CD4-positive, alpha-beta T cell treated with Interleukin-6 at 100 ng/mL for 8 hours (primary cell): Measurements from ENCODE around the gene OSBPL8.

ENCODE experiments used
- DNase-seq: peaks from one replicate; pipeline ENCODE4 v3.0.0-alpha.2; 2020; ENCODE audit warnings: mixed read lengths, low spot score

Gene OSBPL8

DNA sequence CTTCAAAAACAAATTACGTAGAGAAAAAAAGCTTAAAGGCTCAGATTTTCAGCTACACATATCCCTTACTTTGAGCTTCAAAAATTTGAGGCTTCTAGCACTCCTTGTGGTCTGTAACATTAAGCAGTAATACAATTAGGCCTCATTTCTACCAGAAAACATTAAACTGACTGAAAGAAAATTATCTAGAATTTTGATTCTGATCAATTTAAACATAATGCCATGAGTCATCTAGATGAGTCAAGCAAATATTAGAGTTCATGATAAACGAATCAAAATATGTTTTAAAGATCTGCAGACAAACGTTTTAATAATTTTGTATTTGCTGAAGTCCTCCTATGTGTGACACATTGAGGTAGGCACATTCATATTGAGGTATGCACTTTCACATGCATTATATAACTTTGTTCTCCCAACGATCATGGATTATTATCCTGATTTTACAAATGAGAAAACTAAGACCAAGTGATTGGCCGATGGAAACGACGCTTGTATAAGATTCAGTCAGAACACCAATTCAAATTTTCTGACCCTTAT lies 4.3 kb downstream of the OSBPL8 start:
- no peak for DNase-seq

- DNase-seq: no peak
These were observed 5.0 kb downstream of the OSBPL8 start for GRCh38 chr12:76554405-76555230.

GRCh38 chr12:76552343-76552938 lies 7.1 kb downstream of the OSBPL8 start:
- no peak for DNase-seq

DNA sequence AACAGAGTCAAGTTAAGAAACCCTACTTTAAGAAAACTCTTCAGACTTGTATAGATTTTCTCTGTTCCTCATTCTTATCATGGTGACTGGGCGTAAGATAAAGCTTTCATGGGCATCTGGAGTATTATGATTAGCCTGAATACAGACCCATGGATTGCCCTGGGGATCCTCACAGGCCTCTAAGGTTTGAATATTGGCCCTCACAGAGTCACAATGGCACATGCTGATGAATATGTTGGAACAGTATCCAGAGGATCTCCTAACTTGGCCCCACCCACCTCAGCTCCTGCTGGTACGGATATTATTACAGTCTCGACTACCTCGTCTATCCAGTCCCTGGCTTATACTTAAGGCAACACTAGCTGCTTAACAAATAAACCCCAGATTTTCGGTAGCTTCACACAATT lies 8.1 kb downstream of the OSBPL8 start:
- no peak for DNase-seq

- DNase-seq: no peak
These were observed 10.4 kb downstream of the OSBPL8 start for GRCh38 chr12:76549131-76549530.

- DNase-seq: no peak
These were observed 11.2 kb downstream of the OSBPL8 start for GRCh38 chr12:76548222-76548837.

- DNase-seq: no peak
These were observed 12.0 kb downstream of the OSBPL8 start for GRCh38 chr12:76547526-76547925.

DNA sequence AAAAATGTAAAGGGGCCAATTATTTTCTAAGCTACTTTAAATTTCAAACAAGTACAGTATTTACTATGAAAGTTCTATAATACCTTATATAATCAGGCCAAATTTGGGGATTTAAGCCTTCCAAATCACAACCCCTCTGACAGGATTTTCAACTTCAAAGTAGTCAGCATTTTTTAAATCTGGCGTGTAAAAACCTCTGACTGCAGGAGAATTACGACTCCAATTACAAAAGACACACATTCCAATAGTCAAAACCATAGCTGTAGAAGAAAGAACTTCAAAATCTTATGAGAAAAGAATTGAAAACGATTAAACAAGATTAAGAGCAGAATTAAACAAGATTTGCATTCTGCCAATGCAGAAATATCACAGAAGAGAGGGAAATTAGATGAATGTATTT lies 12.7 kb downstream of the OSBPL8 start:
- DNase-seq: no peak

- DNase-seq: no peak
These were observed 14.1 kb downstream of the OSBPL8 start for GRCh38 chr12:76545486-76545885.

DNA sequence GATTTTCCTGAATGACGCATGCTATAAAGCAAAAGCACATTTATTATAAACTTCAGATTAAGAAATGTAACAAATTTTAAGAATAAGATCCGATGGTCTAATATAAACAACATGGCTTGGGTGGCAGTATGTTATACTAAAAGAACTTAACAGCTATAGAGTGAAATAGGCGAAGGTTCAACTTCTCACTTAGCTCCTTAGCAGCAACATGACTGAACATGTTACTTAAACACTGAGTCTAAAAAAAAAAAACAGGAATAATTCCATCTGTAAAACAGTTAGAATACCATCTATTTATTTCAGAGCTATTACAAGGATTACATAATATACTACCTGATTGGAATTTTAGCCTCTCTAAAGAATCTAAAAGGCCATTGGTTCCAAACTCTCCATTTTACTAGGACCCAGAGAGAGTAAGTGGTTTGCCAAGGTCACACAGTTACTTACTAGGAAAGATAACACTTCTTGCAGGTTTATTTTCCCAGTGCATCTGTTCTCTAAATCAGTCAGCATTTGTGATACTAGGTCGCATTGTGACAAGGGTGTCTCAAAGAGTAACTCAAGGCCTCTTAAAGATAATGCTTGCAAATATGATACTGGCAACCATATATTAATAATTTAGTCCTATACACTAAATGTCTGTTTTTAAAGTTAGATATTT lies 14.8 kb downstream of the OSBPL8 start:
- DNase-seq: no peak

DNA sequence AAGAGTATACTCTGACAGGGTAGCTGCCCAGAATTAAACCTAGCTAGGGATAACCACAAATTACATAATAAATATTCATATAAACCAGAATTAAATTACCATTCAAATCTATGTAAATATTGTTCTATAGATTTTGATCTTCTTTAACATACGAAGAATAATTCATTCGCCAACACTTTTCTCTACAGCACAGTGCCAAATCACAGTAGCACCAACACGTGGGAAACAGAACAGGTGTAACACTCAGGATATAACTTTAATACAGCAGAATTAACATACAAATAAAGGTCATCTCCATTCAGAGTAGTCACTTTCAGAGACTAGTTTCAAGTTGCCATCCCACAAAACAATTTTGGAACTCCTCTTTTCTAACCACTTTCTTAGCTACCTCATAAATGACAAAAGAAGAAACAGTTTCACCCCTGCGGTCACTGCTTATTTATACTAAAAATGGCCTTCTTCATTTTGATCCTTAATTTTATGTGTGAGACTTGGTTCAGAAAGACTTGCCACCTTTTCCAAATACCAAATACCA lies 15.7 kb downstream of the OSBPL8 start:
- DNase-seq: no peak

GRCh38 chr12:76542908-76543307 lies 16.7 kb downstream of the OSBPL8 start:
- no peak for DNase-seq

GRCh38 chr12:76539727-76540126 lies 19.8 kb downstream of the OSBPL8 start:
- DNase-seq: no peak

GRCh38 chr12:76537923-76538322 lies 21.6 kb downstream of the OSBPL8 start:
- no peak for DNase-seq

- DNase-seq: no peak
These were observed 23.0 kb downstream of the OSBPL8 start for GRCh38 chr12:76536546-76536945.

- DNase-seq: no peak
These were observed 24.4 kb downstream of the OSBPL8 start for GRCh38 chr12:76535170-76535569.

DNA sequence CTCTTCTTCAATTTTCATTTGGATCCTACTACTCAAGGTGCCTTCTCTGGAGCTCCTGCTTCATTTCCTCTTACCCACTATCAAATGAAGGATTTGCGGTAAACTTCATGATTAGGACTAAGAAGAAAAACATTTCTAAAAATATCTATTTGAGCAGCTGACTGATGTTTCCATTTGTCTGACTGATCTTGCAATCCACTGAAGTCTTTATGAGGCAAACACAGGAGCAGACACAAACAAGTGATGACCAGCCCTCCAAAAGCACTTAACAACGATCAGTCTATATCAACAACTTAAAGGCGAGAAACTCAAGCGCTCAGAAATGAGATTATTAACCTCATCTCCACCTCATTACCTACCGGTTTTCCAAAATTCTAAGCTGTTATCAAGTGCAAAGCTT lies 26.2 kb downstream of the OSBPL8 start:
- no peak for DNase-seq

DNA sequence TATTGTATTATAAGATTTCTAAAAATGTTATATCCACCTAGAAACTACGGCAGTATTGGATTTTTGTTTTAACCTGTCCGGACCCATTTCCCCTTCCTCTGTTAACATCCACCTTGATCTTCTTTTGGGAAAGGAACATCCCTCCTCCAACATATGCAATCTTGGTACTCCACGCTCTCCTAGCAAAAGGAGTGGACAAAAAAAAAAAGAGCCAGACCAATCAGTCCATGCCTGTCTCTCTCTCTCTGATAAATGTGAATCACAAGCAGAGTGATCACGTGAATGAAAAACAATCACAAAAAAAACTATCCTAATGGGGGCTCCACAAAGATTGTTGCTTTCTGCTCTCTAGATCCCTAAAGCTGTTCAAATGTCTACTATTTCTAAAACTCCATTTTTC lies 27.1 kb downstream of the OSBPL8 start:
- no peak for DNase-seq

DNA sequence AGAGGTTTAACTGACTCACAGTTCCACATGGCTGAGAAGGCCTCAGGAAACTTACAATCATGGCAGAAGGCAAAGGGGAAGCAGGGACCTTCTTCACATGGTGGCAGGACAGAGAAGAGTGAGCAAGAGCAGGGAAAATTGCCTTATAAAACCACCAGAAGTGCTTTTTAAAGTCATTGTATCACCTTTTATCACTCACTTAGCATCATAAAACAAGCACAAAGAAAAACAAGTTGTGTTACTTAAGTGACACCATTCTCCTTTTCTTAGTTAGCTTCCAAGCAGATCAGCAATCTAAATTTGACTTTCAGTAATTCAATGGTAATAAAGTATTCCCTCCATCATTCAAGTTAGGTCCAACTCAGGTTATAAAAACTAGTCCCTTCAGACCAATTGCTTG lies 28.5 kb downstream of the OSBPL8 start:
- DNase-seq: no peak

GRCh38 chr12:76530516-76530915 lies 29.1 kb downstream of the OSBPL8 start:
- DNase-seq: no peak

DNA sequence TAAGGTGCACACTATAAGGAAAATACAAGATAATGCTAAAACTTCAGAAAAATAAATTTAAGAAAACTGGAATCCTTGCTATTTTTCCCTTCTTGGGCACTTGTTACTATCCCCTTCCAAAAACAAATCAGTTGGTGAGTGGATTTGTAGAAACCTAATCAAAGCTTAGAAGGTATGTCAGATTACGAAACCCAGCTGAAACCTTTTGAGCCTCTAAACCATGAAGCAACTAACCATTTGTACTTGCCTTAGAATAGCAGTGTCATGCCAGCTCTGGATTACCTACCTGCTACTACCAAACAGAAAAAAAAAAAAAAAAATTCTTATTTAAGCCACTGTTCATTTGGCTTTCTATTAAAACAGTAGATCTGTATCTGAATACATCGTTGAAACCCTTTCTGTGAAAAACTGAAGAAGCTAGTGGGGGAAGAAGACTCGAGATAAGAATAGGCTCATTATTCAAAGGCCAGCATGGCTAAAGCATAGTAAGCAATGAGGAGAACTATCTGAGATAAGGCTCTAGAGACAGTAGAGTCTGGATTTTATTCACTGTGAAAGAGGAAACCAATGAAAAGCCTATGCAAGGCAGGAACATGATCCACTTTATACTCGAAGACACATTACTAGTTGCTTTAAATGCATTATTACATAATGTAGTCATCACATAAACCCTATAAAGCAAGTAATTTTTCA lies 30.2 kb downstream of the OSBPL8 start:
- no peak for DNase-seq

DNA sequence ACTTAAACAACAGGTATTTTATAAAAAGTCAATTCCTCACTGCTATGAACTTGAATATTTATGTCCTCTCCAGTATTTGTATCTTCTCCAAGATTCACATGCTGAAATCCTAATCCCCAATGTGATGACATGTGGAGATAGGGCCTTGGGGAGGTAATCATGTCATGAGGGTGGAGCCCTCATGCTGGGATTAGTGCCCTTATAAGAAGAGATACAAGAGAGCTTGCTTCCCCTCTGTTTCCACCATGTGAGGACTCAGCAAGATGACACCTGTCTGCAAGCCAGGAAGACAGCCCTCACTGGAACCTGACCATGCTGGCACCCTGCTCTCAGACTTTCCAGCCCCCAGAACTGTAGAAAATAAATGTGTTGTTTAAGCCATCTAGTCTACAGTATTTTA lies 36.2 kb downstream of the OSBPL8 start:
- DNase-seq: no peak
